Cerebellar nuclear complex (tissue), 1 donor: Measurements from ENCODE around the gene JAK1.
"Not testable (repeated sequence)": the region's sequence is repeated elsewhere in the genome, so short reads cannot be mapped to it uniquely, and the experiment has no call there.

Source experiments
- DNase-seq, 2 experiments: peaks; one replicate each; lab custom pipeline; 2025; lab: John Stamatoyannopoulos, UW

Gene JAK1

DNA sequence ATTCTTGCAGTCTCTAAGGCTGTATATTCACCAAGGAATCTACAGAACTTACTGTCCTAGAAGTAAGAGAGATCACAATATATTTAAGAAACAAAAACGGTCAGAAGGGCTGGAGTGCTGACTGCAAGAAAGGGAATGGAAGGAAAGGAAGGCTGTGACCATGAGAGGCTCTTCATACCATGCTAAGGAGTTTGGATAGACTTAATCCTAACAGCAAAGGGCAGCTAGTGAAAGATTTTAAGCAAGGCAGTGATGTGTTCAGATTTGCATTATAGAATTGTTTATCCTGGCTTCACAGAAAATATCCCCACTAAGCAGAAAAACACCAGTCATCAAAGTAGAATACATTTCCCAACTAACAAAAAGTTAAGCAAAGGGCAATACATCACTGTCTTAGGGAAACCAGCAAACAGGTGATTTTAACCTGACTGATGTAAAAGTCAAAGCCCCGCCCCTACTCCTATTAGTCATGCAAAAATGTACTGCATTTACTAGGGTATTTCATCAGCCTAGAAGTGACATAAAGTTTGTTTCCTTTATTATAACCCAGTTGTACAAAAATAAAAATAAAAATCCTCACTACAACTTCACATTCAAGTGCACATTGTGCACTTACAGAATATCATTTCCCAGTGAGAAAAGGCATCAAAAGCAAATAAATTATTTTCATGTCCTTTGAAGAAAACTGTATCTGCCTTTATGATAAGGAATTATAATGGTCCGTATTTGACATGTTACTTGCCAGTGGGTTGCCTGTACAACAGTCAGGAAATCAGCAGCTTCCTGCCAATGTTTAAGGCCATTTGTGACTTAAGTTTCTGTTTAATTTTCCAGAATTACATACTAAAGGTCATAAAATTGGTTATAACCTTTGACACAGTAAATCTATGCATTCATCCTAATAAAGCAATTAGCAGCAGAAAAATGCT lies 17.2 kb downstream of the JAK1 start:
- DNase-seq = no peak

DNA sequence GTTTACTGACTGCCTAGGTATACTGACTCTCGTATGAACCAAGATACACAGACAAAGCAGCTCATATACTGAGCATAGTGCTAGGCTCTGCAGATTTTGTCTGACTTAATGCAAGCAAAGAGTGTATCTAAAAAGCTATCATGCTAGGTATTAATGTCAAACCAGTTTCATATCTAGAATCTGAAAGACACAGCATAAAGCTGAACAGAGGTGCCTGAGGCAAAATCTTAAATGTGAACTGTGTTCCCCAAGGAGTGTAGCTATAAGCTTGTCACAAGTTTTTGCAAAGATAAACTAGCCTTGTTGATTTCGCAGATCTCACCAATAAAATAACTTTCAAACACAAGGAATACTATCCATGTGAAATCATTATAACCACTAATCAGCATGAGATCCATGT lies 18.1 kb downstream of the JAK1 start:
- no peak for DNase-seq

DNA sequence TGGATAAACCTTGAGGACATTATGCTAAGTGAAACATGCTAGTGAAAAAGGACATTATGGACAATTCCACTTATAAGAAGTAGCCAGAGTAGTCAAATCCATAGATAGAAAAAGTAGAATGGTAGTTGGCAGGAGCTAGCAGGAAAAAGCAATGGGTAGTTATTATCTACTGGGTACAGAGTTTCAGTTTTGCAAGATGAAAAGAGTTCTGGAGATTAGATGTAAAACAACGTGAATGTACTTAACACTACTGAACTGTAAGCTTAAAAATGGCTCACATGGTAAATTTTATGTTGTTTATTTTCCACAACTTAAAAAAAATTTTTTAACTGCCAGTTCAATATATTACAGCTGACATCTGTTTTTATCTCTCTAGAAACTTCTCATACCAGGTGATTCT lies 19.4 kb downstream of the JAK1 start:
- no peak for DNase-seq

DNA sequence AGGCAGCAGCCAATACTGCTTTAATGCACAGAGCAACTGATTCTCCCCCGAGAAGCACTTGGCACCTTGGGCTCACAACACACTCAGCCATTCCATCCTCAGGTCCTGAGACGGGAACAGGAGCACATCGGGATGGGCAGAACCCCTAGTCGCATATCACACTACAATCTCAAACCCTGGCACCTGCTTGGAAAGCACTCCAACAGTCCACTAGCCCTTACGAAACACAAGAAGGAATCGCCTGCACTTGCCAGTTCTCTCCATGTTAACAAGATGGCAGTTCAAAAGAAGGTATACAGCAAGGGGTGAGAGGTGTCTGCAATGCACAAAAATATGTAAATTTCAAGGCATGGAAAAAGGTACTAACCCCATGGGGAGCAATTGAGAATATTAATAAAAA lies 21.4 kb downstream of the JAK1 start:
- no peak for DNase-seq

DNA sequence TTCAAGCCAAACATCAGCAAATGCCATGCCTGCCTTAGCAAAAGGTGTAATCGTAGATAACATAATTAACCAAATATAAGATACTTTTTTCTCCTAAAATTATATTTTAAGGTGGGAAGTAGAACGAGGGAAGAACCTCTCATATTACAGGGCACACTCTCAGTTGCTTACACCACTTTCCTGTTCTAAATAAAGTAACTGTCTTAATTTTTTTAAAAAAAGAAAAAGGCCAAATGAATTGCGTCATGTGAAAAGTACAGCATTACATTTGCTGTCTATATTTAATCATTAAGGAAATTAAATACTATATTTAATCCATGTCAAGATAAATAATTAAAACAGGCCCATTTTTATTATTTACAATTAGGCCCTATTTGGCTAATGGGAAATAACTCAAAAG lies 23.7 kb downstream of the JAK1 start:
- DNase-seq = no peak

DNA sequence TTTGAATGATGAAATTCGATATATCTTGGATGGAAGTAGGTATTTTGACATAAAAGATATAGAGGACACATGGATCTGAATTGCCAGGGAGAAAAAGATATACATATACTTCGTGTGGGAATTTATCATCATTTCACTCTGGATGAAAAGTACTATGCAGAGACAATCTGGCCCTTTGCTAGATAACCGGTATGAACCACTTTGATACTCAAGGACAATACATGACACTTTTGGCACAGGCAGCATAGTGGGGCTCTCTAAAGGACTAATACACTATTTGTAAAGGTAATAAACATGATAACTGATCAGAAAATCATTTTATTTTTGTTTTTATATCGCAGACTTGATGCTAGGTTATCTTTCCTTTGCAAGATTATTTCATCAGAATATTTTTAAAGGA lies 24.2 kb downstream of the JAK1 start:
- no peak for DNase-seq

DNA sequence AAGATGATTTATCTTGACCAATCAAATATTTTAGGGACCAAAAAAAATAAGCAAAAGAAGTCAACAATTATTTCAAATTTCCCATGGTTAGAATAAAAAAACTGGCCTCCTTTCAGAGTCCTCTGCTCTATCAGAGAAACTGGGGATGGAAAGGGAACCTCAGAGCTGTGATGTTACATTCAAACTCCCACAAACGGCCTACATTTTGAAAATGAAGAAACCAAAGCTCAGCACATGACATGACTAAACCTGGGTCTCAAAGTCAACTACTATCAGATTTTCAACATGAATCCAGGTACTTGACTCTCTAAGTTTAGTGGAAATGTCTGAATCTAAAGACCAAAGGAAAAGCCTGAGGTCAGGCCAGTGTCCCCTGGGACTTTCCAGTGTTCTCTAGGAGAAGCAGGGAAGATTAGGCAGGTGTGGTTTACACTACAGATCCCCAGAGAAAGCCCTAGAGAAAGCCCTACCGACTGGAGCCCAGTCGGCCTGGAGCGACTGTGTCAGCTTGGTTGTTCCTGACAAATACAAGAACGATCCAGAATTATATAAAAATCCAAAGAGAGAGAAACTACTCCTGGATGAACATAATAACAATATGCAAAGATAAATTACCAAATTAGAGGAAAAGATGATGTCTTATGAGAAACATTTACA lies 24.8 kb downstream of the JAK1 start:
- DNase-seq = no peak

DNA sequence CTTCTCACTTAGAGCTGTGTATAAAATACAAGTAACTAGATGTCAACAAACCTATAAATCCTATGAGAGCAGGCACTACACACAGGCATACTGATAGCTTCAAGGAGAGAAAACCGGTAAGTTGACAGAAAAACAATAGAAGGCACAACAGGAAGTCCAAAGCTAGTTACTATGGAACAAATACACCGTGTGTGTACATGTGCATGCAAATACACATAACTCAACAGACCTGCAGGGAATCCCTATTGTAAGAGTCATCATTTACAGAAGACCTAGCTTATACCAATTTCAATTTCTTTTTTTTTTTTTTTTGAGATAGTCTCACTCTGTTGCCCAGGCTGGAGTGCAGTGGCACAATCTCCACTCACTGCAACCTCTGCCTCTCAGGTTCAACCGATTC lies 26.3 kb downstream of the JAK1 start:
- DNase-seq = no peak

DNA sequence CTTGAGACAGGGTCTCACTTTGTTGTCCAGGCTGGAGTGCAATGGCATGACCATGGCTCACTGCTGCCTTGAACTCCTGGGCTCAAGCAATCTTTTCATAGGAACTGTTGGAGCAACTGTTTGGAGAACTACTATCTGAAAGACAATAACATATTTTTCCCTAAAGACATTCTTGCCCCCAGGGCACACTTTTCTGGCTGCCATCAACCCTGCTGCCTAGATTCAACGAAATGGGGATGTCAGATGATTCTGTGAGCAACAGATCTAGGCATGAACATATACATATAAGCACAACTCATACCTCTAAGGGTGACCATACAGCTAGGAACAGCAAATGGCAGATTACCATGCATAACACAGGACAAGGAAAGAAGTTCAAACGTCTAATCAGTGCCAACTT lies 27.4 kb downstream of the JAK1 start:
- DNase-seq = no peak

DNA sequence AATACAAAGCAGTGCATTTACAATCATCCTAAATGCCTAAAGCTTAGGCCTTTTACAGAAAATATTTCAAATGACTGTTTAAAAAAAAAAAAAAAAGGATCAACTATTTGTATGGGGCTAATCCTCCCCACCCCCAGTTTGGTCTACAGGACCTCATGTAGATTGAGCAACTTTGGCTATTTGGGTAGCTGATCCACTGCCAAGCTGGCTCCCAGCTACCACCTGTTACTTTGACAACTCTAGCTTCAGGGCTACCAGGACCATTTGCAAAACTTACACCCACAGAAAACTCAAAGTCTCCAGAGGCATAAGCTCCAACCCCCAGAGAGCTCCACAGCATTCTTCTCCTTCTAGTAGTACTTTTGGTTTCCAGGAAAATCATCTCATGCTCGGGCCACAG lies 29.4 kb downstream of the JAK1 start:
- DNase-seq = no peak

DNA sequence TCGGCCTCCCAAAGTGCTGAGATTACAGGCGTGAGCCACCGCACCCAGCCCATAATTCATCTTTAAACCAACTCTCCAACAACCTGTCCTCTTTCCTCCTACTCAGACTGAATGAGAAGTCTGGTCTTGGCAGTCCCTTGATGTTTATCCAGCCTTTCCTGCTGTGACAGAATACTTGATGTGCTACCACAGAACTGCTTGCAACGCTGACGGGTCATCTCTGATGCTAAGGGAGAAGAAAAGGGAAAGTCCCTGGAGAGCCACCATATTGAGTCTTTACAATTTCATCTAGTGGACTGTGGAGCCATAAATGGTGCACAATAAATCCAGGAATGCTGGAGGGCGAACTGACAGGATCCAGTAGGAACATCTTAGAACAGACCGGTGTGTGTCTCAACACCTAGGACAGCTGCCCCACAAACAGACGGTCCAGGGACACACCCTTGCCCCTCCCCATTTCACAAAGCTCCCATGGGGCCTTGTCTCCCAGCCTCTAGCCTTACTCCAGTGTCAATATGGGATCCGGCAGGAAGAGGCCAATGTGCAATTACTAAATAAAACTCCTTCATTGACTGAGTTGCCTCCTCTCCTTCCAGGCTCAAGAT lies 30.7 kb downstream of the JAK1 start:
- DNase-seq = no peak

DNA sequence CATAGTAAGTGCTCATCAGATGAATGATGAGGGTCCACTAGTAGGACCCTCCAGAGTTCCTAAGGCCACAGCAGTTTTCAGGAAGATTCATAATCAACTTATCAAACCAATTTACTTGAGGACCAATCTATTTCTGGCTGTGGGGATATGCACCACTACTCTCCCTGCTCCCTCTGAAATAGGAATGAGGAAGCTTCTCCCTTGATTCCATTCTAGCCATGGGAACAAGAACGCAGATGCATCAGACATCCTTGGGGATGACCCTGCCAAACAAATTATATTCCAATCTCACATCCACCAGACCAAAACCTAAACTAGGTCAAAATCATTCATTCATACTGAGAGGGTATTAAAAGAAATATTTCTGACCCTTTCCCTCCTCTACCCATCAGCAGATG lies 31.5 kb downstream of the JAK1 start:
- DNase-seq = no peak

DNA sequence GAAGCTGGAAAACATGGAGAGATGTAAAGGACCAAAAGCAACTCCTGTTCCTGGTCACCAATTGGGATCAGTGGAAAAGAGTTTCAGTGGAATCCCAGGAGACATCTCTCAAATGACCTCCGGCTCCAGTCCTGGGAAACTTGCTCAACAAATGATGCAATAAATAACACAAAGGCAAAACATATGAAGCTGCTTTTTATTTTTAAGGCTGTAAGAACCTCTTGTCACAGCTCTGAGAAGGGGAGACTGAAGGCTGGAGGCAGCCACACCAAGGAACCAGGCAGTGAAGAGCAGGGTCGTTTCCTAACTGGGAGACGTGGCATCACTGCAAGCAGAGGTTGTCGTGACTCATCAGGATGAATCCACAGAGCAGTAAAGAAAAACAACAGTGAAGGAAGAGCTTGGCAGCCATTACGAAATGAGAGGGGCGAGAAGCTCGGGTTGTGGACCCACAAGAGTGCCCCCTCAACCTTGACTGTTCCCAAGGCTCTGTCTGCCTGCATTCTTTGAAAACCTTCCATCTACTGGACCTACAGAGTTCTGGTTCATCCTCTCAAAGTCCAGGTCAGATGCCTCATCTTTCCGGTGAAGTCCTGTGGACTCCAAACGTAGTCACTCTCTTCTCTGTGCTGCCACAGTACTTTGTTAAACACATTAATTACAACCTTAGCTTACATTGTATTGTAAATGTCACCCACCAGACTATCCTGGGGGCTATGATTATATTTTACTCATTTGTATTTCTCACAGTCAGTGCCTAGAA lies 32.1 kb downstream of the JAK1 start:
- no peak for DNase-seq

DNA sequence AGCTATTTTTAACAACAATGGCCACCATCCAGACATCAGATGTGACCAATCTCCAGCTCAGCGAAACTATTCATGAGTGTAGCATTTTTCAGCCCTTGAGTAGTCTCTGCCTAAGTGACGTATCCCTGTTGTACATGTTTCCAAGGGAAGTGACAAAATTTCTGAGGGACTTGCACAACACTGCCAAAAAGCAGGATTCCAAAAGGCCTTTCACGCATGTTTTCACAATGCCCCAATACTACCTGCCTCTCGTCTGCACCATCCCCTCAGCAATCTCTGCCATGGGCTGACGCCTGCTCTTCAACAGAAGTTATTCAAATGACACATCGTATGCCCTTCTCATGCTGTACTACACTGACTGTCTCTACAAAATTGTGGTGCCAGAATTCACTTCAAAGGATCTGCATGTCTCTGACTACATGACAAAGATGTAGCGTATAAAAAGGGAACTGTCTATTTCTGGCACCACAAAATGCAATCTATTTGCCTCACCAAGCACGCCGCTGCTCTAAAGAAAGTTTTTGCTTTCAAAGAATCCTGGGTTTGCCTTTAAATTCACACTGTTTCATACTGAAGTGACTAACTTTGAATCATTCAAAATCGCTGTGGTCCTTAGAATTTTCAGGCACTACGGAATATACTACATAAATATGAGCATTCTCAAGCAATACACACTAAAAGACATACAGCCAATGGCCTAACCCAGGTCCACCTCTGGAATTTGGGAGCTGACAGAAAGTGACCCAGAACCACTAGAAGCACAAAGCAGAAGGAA lies 32.9 kb downstream of the JAK1 start:
- DNase-seq = no peak

DNA sequence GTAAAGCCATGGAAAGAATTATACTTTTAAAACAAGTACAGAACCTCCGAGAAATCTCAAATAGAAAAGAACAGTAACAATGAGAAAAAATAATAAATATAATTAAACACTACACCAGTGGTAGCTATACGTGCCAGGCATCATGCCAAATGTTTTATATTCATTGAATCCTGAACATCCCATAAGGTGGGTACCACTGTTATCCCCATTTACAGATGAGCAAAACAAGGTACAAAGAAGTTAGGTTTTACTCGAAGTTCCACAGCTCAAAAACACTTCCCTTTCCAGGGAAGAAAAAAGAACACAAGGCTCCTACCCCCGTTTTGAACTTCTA lies 33.4 kb downstream of the JAK1 start:
- DNase-seq = no peak

DNA sequence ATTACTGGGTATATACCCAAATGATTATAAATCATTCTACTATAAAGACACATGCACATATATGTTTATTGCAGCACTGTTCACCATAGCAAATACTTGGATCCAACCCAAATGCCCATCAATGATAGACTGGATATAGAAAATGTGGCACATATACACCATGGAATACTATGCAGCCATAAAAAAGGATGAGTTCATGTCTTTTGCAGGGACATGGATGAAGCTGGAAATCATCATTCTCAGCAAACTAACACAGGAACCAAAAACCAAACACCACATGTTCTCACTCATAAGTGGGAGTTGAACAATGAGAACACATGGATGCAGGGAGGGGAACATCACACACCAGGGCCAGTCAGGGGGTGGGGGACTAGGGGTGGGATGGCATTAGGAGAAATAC lies 35.7 kb downstream of the JAK1 start:
- not testable (repeated sequence) for DNase-seq

DNA sequence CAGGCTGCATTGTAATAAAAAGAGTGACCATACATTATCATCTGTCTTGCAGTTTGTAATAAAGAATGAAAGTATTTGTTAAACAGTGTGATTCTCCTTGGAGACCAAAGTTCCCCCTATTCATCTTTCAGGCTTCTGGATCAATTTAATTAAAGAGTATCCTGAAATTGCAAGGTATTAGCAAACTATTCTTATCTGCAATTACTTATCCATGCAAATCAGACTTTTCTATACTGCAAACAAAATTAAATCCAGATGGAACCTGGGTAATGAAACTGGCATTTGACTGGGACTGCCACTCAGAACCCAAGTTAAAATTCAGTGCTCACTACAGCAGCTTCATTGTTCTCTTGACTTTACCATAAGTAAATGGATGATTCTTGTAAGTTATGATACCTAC lies 37.1 kb downstream of the JAK1 start:
- DNase-seq = no peak

DNA sequence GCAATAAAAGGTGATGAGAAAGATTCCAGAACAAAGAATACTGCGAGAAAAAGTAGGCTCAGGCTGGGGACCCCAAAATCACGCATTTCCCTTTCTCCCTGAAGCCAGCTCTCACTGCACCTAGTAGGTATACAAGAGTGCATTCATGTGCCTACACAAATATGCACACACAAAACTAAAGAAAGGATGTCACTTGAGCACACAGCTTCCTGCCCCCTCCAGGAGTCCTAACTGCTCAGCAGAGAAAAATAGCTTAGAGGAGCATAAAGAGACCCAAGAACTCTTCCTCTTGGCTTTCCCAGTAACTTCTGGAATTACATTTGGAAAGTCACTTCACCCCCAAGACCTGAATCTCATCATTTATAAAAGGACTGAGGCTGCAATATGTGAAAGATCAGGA lies 38.0 kb downstream of the JAK1 start:
- DNase-seq = no peak

DNA sequence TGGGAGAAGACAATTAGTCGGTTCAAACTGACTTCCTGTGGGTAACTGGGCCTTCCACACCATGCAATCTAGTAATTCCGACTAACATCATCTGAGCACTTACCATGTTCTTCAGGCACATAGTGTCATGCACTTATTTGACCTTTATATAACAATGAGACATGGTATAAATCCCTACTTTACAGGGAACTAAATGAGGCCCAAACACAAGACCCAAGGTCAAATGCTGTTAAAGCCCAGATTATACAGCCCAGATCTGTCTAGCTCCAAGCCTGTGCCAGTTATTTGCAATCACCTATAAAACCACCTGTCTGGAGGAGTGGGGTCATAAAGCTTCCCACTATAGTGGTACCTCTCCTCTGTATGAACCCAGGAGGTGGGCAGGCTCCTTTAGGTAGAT lies 40.8 kb downstream of the JAK1 start:
- no peak for DNase-seq

DNA sequence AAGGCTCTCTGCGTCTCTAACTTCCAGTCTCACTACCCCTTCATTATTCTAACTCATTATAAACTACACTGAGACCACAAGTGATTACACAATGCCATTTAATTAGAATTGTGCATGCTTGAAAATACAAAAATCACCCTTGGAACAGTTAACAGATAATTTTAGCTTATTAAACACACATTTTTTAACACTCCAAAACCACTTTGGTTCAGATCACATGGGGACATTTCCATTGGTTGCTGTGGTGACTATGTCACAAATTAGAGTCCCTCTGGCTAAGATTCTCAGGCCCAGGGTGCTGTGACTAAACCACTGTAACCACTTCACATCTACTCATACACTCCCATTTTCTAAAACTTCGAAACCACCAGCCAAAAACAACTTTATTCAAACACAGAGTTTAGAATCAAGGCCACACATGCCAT lies 43.0 kb downstream of the JAK1 start:
- DNase-seq = no peak

DNA sequence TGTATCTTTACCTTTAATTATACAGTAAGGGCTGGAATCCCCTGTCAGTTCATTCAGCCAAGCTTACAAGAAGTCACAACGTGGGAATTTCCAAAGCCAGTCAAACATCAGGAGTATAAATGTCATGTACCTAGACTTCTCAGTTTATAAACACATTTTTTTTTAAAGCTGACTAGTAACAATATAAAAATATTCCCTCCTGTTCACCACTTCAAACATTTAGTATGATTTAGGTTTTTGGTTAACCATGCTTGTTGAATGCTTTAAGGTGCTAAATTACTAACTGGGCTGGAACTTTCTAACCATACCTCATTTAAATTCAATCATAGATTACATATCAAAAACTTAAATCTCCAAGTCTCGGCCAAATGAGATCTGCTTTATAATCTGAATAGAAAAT lies 44.0 kb downstream of the JAK1 start:
- DNase-seq = no peak

DNA sequence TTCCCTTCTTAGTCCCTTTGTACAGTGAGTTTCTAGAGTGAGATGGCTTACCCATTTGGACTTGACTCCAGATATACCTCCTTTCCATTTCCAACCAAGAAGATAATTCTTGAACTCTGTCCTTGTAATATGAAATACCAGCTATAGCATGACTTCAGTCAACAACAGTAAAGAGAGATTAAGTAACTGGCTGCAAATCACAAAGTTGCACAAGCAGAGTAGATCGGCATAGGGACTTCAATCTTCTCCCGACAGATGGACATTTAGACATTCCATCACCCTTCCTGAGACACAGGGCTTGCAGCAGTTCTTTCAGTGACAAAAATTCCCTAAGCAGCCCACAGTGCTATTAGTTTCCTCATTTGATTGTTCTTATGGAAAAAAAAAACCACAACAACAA lies 44.6 kb downstream of the JAK1 start:
- DNase-seq = no peak
